Activated gamma-delta T cell treated with anti-CD3 and anti-CD28 coated beads, Interleukin-2, amount 50 U/mL, for 16 hours (primary cell): ENCODE data around the gene BPTF.
"Not testable (repeated sequence)": the region's sequence is repeated elsewhere in the genome, so short reads cannot be mapped to it uniquely, and the experiment has no call there.

Experiments used
- DNase-seq: peaks from one replicate; pipeline ENCODE4 v3.0.0-alpha.2; 2020; ENCODE audit warnings: low read depth

BPTF gene

GRCh38 chr17:67834634-67835033 lies 9.3 kb downstream of the BPTF start:
- DNase-seq = no peak

GRCh38 chr17:67836205-67836987 lies 11.1 kb downstream of the BPTF start:
- DNase-seq = no peak

- no peak for DNase-seq
Measured at GRCh38 chr17:67837965-67838364, 12.7 kb downstream of the BPTF start.

GRCh38 chr17:67838538-67838937 lies 13.2 kb downstream of the BPTF start:
- DNase-seq = no peak

- no peak for DNase-seq
Measured at GRCh38 chr17:67841992-67842391, 16.7 kb downstream of the BPTF start.

GRCh38 chr17:67842648-67843047 lies 17.3 kb downstream of the BPTF start:
- no peak for DNase-seq

- no peak for DNase-seq
Measured at GRCh38 chr17:67845374-67845773, 20.1 kb downstream of the BPTF start.

- DNase-seq = not testable (repeated sequence)
Measured at GRCh38 chr17:67848189-67848588, 22.9 kb downstream of the BPTF start.

GRCh38 chr17:67848846-67849245 lies 23.5 kb downstream of the BPTF start:
- DNase-seq = not testable (repeated sequence)

GRCh38 chr17:67850991-67851631 lies 25.8 kb downstream of the BPTF start:
- DNase-seq = no peak

GRCh38 chr17:67853703-67854102 lies 28.4 kb downstream of the BPTF start:
- DNase-seq = no peak

- DNase-seq = no peak
Measured at GRCh38 chr17:67854378-67854777, 29.1 kb downstream of the BPTF start.

- DNase-seq = no peak
Measured at GRCh38 chr17:67855504-67856324, 30.4 kb downstream of the BPTF start.

- not testable (repeated sequence) for DNase-seq
Measured at GRCh38 chr17:67856402-67856801, 31.1 kb downstream of the BPTF start.

GRCh38 chr17:67862614-67863217 lies 37.4 kb downstream of the BPTF start:
- DNase-seq = no peak

GRCh38 chr17:67863624-67864247 lies 38.4 kb downstream of the BPTF start:
- DNase-seq = no peak

- no peak for DNase-seq
Measured at GRCh38 chr17:67865438-67865837, 40.1 kb downstream of the BPTF start.

- DNase-seq = no peak
Measured at GRCh38 chr17:67867591-67867990, 42.3 kb downstream of the BPTF start.

GRCh38 chr17:67868176-67868575 lies 42.9 kb downstream of the BPTF start:
- no peak for DNase-seq

- no peak for DNase-seq
Measured at GRCh38 chr17:67879662-67880061, 54.4 kb downstream of the BPTF start.

GRCh38 chr17:67881083-67881482 lies 55.8 kb downstream of the BPTF start:
- no peak for DNase-seq

- no peak for DNase-seq
Measured at GRCh38 chr17:67884741-67885140, 59.4 kb downstream of the BPTF start.
